H9 (cell line): ENCODE measurements around the gene MAPK6. TPM values are rescaled to one million over a fixed set of nuclear protein-coding genes. Genes with fewer than 3 reads are reported as not detected.

Source experiments
- DNase-seq: peaks from one replicate; pipeline ENCODE4 v3.0.0-alpha.2; 2017
- H2AFZ ChIP-seq: one replicate; pipeline ENCODE4 v1.6.1; 2013; ENCODE audit warnings: mild to moderate bottlenecking, low read length, control low read depth, moderate library complexity
- H2AK5ac ChIP-seq: 2 replicates; pipeline ENCODE4 v1.6.1; 2013; ENCODE audit warnings: low read length, control low read depth, mixed read lengths; ENCODE audit not compliant: insufficient read length
- H2BK120ac ChIP-seq: one replicate; pipeline ENCODE4 v1.6.1; 2013; ENCODE audit warnings: low read depth, mild to moderate bottlenecking, low read length, control low read depth, inconsistent platforms; ENCODE audit not compliant: poor library complexity, severe bottlenecking
- H2BK12ac ChIP-seq: 2 replicates; pipeline ENCODE4 v1.6.1; 2013; ENCODE audit warnings: low read length, control low read depth, mixed read lengths, low read depth; ENCODE audit not compliant: insufficient read length
- H2BK15ac ChIP-seq: 2 replicates; pipeline ENCODE4 v1.6.1; 2013; ENCODE audit warnings: low read depth, low read length, control low read depth
- H2BK20ac ChIP-seq: one replicate; pipeline ENCODE4 v1.6.1; 2013; ENCODE audit warnings: low read depth, mild to moderate bottlenecking, low read length, control low read depth, inconsistent platforms; ENCODE audit not compliant: poor library complexity, severe bottlenecking
- H2BK5ac ChIP-seq: 2 replicates; pipeline ENCODE4 v1.6.1; 2013; ENCODE audit warnings: low read length, control low read depth, mixed read lengths; ENCODE audit not compliant: insufficient read length
- H3K14ac ChIP-seq: 2 replicates; pipeline ENCODE4 v1.6.1; 2013; ENCODE audit warnings: low read length, control low read depth; ENCODE audit not compliant: insufficient read depth
- H3K18ac ChIP-seq: 2 replicates; pipeline ENCODE4 v1.6.1; 2013; ENCODE audit warnings: low read depth, mild to moderate bottlenecking, mixed read lengths, low read length, control low read depth; ENCODE audit not compliant: insufficient read length
- H3K23ac ChIP-seq: 2 replicates; pipeline ENCODE4 v1.6.1; 2013; ENCODE audit warnings: low read length, control low read depth, mixed read lengths, low read depth; ENCODE audit not compliant: insufficient read length
- H3K23me2 ChIP-seq: 2 replicates; pipeline ENCODE4 v1.6.1; 2013; ENCODE audit warnings: low read depth, mild to moderate bottlenecking, mixed read lengths, low read length, control low read depth; ENCODE audit not compliant: insufficient read length, poor library complexity, severe bottlenecking
- H3K27ac ChIP-seq: 2 replicates; pipeline ENCODE4 v1.5.1; 2013; ENCODE audit warnings: low read length, control low read depth, mixed read lengths, low read depth; ENCODE audit not compliant: insufficient read length
- H3K27me3 ChIP-seq: 2 replicates; pipeline ENCODE4 v1.6.1; 2013; ENCODE audit warnings: low read length, control low read depth, inconsistent platforms; ENCODE audit not compliant: insufficient read depth
- H3K4ac ChIP-seq: 2 replicates; pipeline ENCODE4 v1.6.1; 2013; ENCODE audit warnings: low read depth, mild to moderate bottlenecking, control low read depth, inconsistent platforms, low read length, moderate library complexity
- H3K4me1 ChIP-seq: 2 replicates; pipeline ENCODE4 v1.6.1; 2013; ENCODE audit warnings: low read length, control low read depth, inconsistent platforms; ENCODE audit not compliant: insufficient read depth
- H3K4me2 ChIP-seq: 2 replicates; pipeline ENCODE4 v1.6.1; 2013; ENCODE audit warnings: low read length, control low read depth, mixed read lengths; ENCODE audit not compliant: insufficient read length, insufficient read depth
- H3K56ac ChIP-seq: 2 replicates; pipeline ENCODE4 v1.6.1; 2013; ENCODE audit warnings: low read depth, mild to moderate bottlenecking, mixed read lengths, low read length, control low read depth; ENCODE audit not compliant: insufficient read length
- H3K79me1 ChIP-seq: 2 replicates; pipeline ENCODE4 v1.6.1; 2013; ENCODE audit warnings: low read depth, mild to moderate bottlenecking, moderate library complexity, low read length, control low read depth, inconsistent platforms; ENCODE audit not compliant: insufficient read depth, poor library complexity, severe bottlenecking
- H3K79me2 ChIP-seq: 2 replicates; pipeline ENCODE4 v1.6.1; 2013; ENCODE audit warnings: low read length, control low read depth, inconsistent platforms; ENCODE audit not compliant: insufficient read depth
- H3K9ac ChIP-seq: 2 replicates; pipeline ENCODE4 v1.6.1; 2013; ENCODE audit warnings: low read length, control low read depth, mixed read lengths; ENCODE audit not compliant: insufficient read length; ENCODE audit errors: extremely low read depth
- H3K9me3 ChIP-seq: one replicate; pipeline ENCODE4 v1.6.1; 2013; ENCODE audit warnings: low read depth, low read length, inconsistent platforms; ENCODE audit not compliant: control insufficient read depth
- H3T11ph ChIP-seq: one replicate; pipeline ENCODE4 v1.6.1; 2013; ENCODE audit warnings: mild to moderate bottlenecking, low read length, control low read depth, inconsistent platforms
- H4K20me1 ChIP-seq: one replicate; pipeline ENCODE4 v1.6.1; 2013; ENCODE audit not compliant: control insufficient read depth, insufficient read length, insufficient read depth
- H4K5ac ChIP-seq: 2 replicates; pipeline ENCODE4 v1.6.1; 2013; ENCODE audit warnings: low read depth, mild to moderate bottlenecking, mixed read lengths, low read length, control low read depth; ENCODE audit not compliant: insufficient read length
- H4K8ac ChIP-seq: replicated peaks from 2 replicates; pipeline ENCODE4 v1.6.1; 2013; ENCODE audit warnings: low read length, control low read depth, mixed read lengths, low read depth; ENCODE audit not compliant: insufficient read length
- H4K91ac ChIP-seq: 2 replicates; pipeline ENCODE4 v1.6.1; 2013; ENCODE audit warnings: low read depth, mild to moderate bottlenecking, moderate library complexity, mixed read lengths, low read length, control low read depth; ENCODE audit not compliant: insufficient read length
- H3K27ac Mint-ChIP-seq, 3 experiments: 2 replicates in 2 of 3; 3 replicates in 1 of 3; pipeline ENCODE4 v1.8.0; 2020 to 2021; ENCODE audit warnings: mixed read lengths in 3 of 3, mild to moderate bottlenecking in 1 of 3, moderate library complexity in 1 of 3
- H3K27me3 Mint-ChIP-seq: 2 replicates; pipeline ENCODE4 v1.8.0; 2021; ENCODE audit warnings: low read depth, mild to moderate bottlenecking, moderate library complexity, mixed read lengths
- H3K36me3 Mint-ChIP-seq, 3 experiments: 2 replicates in 2 of 3; 3 replicates in 1 of 3; pipeline ENCODE4 v1.8.0; 2020 to 2021; ENCODE audit warnings: low read depth in 3 of 3, mixed read lengths in 3 of 3; ENCODE audit not compliant: insufficient read depth in 1 of 3
- H3K4me1 Mint-ChIP-seq, 2 experiments: 2 replicates each; pipeline ENCODE4 v1.8.0; 2020; ENCODE audit warnings: mixed read lengths in 2 of 2
- H3K4me3 Mint-ChIP-seq, 2 experiments: 2 replicates in 1 of 2; 3 replicates in 1 of 2; pipeline ENCODE4 v1.8.0; 2020 to 2021; ENCODE audit warnings: mild to moderate bottlenecking in 2 of 2, mixed read lengths in 2 of 2, moderate library complexity in 1 of 2
- H3K9me3 Mint-ChIP-seq, 2 experiments: 2 replicates in 1 of 2; 3 replicates in 1 of 2; pipeline ENCODE4 v1.8.0; 2020; ENCODE audit warnings: mild to moderate bottlenecking in 2 of 2, mixed read lengths in 2 of 2, moderate library complexity in 1 of 2
- CTCF ChIP-seq: fragments of 200-600 bp; sonication (generic); conservative IDR thresholded peaks from 3 replicates; pipeline ENCODE4 v1.8.0; 2021; ENCODE audit warnings: antibody characterized with exemption, mild to moderate bottlenecking
- WGBS: extraction: QIAGEN DNeasy Blood & Tissue Kit; methylation state at CpG from one replicate; pipeline ENCODE4 v1.1.7; 2013; ENCODE audit warnings: missing lambda C conversion rate, low lambda C conversion rate, mixed read lengths; ENCODE audit not compliant: insufficient read length; ENCODE audit errors: extremely low coverage; 5-methylcytosine and 5-hydroxymethylcytosine counted together
- total RNA-seq: library from RNA; stranded (reverse); gene quantifications from 2 replicates; pipeline ENCODE4 v1.2.1, GENCODE V29; 2021

The MAPK6 gene
- total RNA-seq, 1 experiment from 2014 or later = 88.6 TPM

DNA sequence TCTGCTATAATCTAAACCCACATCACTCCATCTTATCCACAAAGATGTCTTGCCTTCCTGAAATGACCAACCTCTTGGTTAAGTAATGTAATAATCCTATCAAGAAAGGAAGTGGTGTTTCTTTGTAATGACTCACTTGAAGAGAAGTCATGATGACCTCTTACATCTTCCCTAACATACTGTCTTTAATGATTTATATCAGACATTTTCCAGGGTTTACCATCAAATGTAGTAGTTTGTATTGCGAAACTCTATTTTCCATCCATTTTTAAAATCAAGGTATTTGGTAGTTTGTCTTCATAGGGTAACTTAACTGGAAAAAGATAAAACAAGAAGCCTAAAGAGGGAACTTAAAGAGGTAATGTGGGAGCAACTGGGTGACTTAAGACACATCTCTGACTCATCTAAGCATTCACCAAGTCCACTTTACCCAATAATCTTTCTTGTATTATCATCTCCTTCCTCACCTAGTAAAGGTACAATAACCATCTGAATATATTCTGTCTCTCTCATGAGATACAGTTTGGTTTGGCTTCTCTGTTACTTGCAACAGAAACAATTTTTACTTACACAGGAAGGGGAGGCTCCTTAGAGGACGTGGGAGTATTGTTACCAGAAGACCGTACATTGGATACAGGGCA lies 5.7 kb upstream of the MAPK6 start:
- no peak overlapping the region for H3K23ac ChIP-seq
- H2AFZ ChIP-seq = no peak overlapping the region
- no peaks in the 10 kb centered on the region for H3K9me3 ChIP-seq

More for the DNA sequence above, 5.7 kb upstream of the MAPK6 start:
- Histone ChIP-seq H2AK5ac (no peak overlapping the region), H4K8ac (no peak overlapping the region), H2BK15ac (no peak overlapping the region), H3K4ac (no peak overlapping the region), H2BK5ac (no peak overlapping the region), H3K9ac (no peak overlapping the region), H3K14ac (no peak overlapping the region), H2BK120ac (no peak overlapping the region), H3K27me3 (no peaks in the 10 kb centered on the region), H4K20me1 (no peaks in the 10 kb centered on the region), H3K27ac (no peak overlapping the region), H3K4me1 (no peaks in the 10 kb centered on the region), H4K91ac (no peak overlapping the region), H3K18ac (no peak overlapping the region), H3T11ph (no peak overlapping the region), H2BK20ac (no peak overlapping the region), H4K5ac (no peak overlapping the region), H3K56ac (no peak overlapping the region), H3K23me2 (no peaks in the 10 kb centered on the region), H3K79me1 (no peaks in the 10 kb centered on the region), H3K4me2 (no peak overlapping the region), H3K79me2 (no peaks in the 10 kb centered on the region), H2BK12ac (no peak overlapping the region)
- H3K27me3 Mint-ChIP-seq = peaks cover 1% of the 10 kb centered on the region; the same call in 1 of the 2 replicates
- no peak for DNase-seq
- WGBS = no CpG with 5 or more reads among the region's 3 CpGs
- H3K4me1 Mint-ChIP-seq = peaks cover 9 to 17% of the 10 kb centered on the region in 2 experiments
- peaks cover 0 to 6% (median 0%) of the 10 kb centered on the region in 3 experiments; a peak in 3 of 7 replicates for H3K36me3 Mint-ChIP-seq
- H3K9me3 Mint-ChIP-seq = peaks cover 0 to 2% of the 10 kb centered on the region in 2 experiments; a peak in 2 of 5 replicates
- no peak overlapping the region for H3K27ac Mint-ChIP-seq
- no peak for TF ChIP-seq CTCF
- no peak overlapping the region for H3K4me3 Mint-ChIP-seq
